Sigmoid colon (tissue), 7 donors: Measurements from ENCODE around the gene GREM2. TPM values are rescaled to one million over a fixed set of nuclear protein-coding genes. Genes with fewer than 3 reads are reported as not detected.

Source experiments
- DNase-seq: peaks from one replicate; pipeline ENCODE4 v3.0.0-alpha.2; 2019
- H3K27ac ChIP-seq, 4 donors: fragments of 200-600 bp; sonication (generic); one replicate each; pipeline ENCODE4 v1.5.1; 2016 to 2019; ENCODE audit warnings: mild to moderate bottlenecking in 1 of 4
- H3K27me3 ChIP-seq, 3 donors: fragments of 200-600 bp; sonication (generic); one replicate each; pipeline ENCODE4 v1.5.1; 2019; ENCODE audit warnings: mild to moderate bottlenecking in 1 of 3
- H3K36me3 ChIP-seq, 4 donors: fragments of 200-600 bp; sonication (generic); one replicate each; pipeline ENCODE4 v1.5.1; 2016 to 2019
- H3K4me1 ChIP-seq, 4 donors: fragments of 200-600 bp; sonication (generic); one replicate each; pipeline ENCODE4 v1.5.1; 2017 to 2019
- H3K4me3 ChIP-seq, 4 donors: fragments of 200-600 bp; sonication (generic); one replicate each; pipeline ENCODE4 v1.5.1; 2017 to 2019; ENCODE audit warnings: mild to moderate bottlenecking in 2 of 4, moderate library complexity in 1 of 4
- H3K9me3 ChIP-seq, 4 donors: fragments of 200-600 bp in 3 of 4; sonication (generic) in 3 of 4; one replicate each; pipeline versions ENCODE4 v1.5.1 to v1.6.1; 2013 to 2019
- EP300 ChIP-seq, 4 donors: sonication (generic); formaldehyde crosslinking; IDR thresholded peaks; one replicate each; pipeline ENCODE4 v1.6.1; 2017; ENCODE audit warnings: antibody characterized with exemption in 4 of 4
- POLR2A ChIP-seq, 2 donors: fragments of 450-650 bp; IDR thresholded peaks; one replicate each; pipeline ENCODE4 v1.6.1; 2016; ENCODE audit warnings: antibody characterized with exemption in 2 of 2, mild to moderate bottlenecking in 2 of 2, moderate library complexity in 2 of 2
- POLR2AphosphoS5 ChIP-seq, 4 donors: sonication (generic); formaldehyde crosslinking; IDR thresholded peaks; one replicate each; pipeline ENCODE4 v1.6.1; 2017; ENCODE audit warnings: antibody characterized with exemption in 4 of 4
- WGBS, 2 donors: extraction: QIAGEN DNeasy Blood & Tissue Kit; methylation state at CpG; one replicate each; pipeline ENCODE4 v1.1.7; 2013; 5-methylcytosine and 5-hydroxymethylcytosine counted together
- intact Hi-C: fragments of 100-400 bp; cut with DNase I; formaldehyde crosslinking; loops from one replicate; pipeline ENCODE4 v1.15.1; 2023
- polyA plus RNA-seq, 3 donors: library from polyadenylated mRNA; stranded (reverse); fragments of 200-250 nt; gene quantifications; one replicate each; pipeline ENCODE4 v1.2.3, GENCODE V29; 2013
- total RNA-seq, 4 donors: library from RNA; depleted of rRNA; stranded (reverse); fragments of >200 nt; gene quantifications; one replicate each; pipeline ENCODE4 v1.1.0, GENCODE V29; 2016
- TF ChIP-seq, protein P1 (sequence below), 4 experiments: fragments of 450-650 bp in 3 of 4; fragments of 200-600 bp in 1 of 4; IDR thresholded peaks; one replicate each; pipeline ENCODE4 v1.5.1; 2016 to 2019; ENCODE audit warnings: antibody characterized with exemption in 4 of 4, mild to moderate bottlenecking in 3 of 4, moderate library complexity in 2 of 4
- donor health status: healthy with polysubstance abuse.
- donor health status: Bipolar disorder and iron deficiency.
- donor health status: healthy.

The GREM2 gene
- total and polyA plus RNA-seq, 7 donors: 0.46 to 18.7 (median 9.4) TPM

GRCh38 chr1:240612811-240613210 is 856 bp upstream of the GREM2 start:
- DNase-seq: no peak
- intact Hi-C loops: loop anchor here (2.0 to 5.0 kb wide), 2 partner anchors 54 to 79 kb away; no protein-coding TSS in a partner anchor
- TF ChIP-seq POLR2A (IDR thresholded peaks at IDR 0.05): no peak
- no peak for TF ChIP-seq EP300 (IDR thresholded peaks at IDR 0.05)
- TF ChIP-seq, protein P1, sequence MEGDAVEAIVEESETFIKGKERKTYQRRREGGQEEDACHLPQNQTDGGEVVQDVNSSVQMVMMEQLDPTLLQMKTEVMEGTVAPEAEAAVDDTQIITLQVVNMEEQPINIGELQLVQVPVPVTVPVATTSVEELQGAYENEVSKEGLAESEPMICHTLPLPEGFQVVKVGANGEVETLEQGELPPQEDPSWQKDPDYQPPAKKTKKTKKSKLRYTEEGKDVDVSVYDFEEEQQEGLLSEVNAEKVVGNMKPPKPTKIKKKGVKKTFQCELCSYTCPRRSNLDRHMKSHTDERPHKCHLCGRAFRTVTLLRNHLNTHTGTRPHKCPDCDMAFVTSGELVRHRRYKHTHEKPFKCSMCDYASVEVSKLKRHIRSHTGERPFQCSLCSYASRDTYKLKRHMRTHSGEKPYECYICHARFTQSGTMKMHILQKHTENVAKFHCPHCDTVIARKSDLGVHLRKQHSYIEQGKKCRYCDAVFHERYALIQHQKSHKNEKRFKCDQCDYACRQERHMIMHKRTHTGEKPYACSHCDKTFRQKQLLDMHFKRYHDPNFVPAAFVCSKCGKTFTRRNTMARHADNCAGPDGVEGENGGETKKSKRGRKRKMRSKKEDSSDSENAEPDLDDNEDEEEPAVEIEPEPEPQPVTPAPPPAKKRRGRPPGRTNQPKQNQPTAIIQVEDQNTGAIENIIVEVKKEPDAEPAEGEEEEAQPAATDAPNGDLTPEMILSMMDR (IDR thresholded peaks at IDR 0.05): no peak
- no peak for TF ChIP-seq POLR2AphosphoS5 (IDR thresholded peaks at IDR 0.05)

DNA sequence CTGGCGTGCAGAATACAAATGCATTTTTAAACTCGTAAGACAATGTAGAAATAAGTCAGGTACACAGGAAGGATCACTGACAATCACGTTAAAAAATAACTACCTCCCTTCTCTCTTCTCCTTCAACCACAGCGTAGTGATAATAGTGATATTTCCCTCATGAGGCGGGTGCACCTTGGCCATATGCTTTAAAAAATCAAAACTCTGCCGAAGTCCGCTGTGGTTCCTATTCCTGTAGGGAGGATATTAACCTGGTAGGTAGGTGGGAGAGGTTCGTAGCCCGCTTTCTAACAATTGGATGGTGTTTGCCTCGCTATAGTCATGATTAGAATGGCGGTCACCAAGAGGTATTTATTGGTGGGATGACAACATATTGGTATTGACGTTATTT is 732 bp downstream of the GREM2 start:
- peak overlapping the region; percentile 54 to 64 (median 58) for H3K4me3 ChIP-seq
- WGBS, 2 donors: 3 to 15% methylated on average over 12 of the region's 12 CpGs
- H3K27me3 ChIP-seq: no peaks in the 10 kb centered on the region
- no peaks in the 10 kb centered on the region for H3K36me3 ChIP-seq
- H3K4me1 ChIP-seq: peaks cover 0 to 38% (median 17%) of the 10 kb centered on the region in 4 donors
- H3K9me3 ChIP-seq: no peaks in the 10 kb centered on the region
- TF ChIP-seq POLR2A (IDR thresholded peaks at IDR 0.05) (no peak), POLR2AphosphoS5 (IDR thresholded peaks at IDR 0.05) (no peak), EP300 (IDR thresholded peaks at IDR 0.05) (no peak)
- TF ChIP-seq, protein P1 (IDR thresholded peaks at IDR 0.05): no peak
- intact Hi-C loops: loop anchor here (1.0 to 5.0 kb wide), 2 partner anchors 81 to 420 kb away; no protein-coding TSS in a partner anchor
- peak overlapping the region; percentile 50 to 77 (median 72) for H3K27ac ChIP-seq
- DNase-seq: no peak

More at GRCh38 chr1:240612811-240613210, 856 bp upstream of the GREM2 start:
- no peaks in the 10 kb centered on the region for H3K27me3 ChIP-seq
- peak overlapping the region in 2 of 4 donors; percentile 71 to 77 for H3K27ac ChIP-seq
- no peak overlapping the region for H3K4me3 ChIP-seq
- WGBS, 2 donors: 49 to 65% methylated on average over 6 of the region's 6 CpGs
- peaks cover 0 to 30% (median 17%) of the 10 kb centered on the region in 4 donors for H3K4me1 ChIP-seq
- no peaks in the 10 kb centered on the region for H3K9me3 ChIP-seq
- no peaks in the 10 kb centered on the region for H3K36me3 ChIP-seq

DNA sequence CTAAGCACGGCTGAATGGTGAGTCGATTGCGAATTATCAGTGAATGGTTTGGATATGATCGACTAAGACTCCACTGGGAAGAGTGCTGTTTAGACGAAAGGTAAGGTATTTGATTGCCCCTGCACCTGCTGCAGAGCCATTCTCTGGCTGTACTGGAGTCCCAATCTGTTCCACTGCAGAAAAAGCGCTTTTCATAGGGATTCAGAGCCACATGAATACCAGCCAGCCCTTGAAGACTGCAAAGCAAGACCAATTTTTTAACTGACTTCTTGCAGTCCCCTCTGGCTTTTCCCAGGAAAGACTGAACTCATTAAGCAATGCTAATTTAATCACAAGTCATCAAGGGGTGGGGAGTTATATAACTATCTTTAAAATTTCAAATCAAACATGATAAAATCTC is 1.3 kb downstream of the GREM2 start:
- Histone ChIP-seq H3K27ac (peak overlapping the region in 3 of 4 donors; percentile 10 to 77 (median 17)), H3K9me3 (no peaks in the 10 kb centered on the region), H3K4me3 (peak overlapping the region in 3 of 4 donors; percentile 54 to 64 (median 61)), H3K27me3 (no peaks in the 10 kb centered on the region), H3K4me1 (peaks cover 0 to 44% (median 17%) of the 10 kb centered on the region in 4 donors), H3K36me3 (no peaks in the 10 kb centered on the region)
- no peak for DNase-seq
- TF ChIP-seq POLR2A (IDR thresholded peaks at IDR 0.05) (no peak), EP300 (IDR thresholded peaks at IDR 0.05) (no peak), POLR2AphosphoS5 (IDR thresholded peaks at IDR 0.05) (no peak)
- TF ChIP-seq, protein P1 (IDR thresholded peaks at IDR 0.05): no peak
- 14 to 48% methylated on average over 6 of the region's 6 CpGs for WGBS, 2 donors
- intact Hi-C loops: loop anchor here (1.0 to 5.0 kb wide), 2 partner anchors 82 to 419 kb away; no protein-coding TSS in a partner anchor

DNA sequence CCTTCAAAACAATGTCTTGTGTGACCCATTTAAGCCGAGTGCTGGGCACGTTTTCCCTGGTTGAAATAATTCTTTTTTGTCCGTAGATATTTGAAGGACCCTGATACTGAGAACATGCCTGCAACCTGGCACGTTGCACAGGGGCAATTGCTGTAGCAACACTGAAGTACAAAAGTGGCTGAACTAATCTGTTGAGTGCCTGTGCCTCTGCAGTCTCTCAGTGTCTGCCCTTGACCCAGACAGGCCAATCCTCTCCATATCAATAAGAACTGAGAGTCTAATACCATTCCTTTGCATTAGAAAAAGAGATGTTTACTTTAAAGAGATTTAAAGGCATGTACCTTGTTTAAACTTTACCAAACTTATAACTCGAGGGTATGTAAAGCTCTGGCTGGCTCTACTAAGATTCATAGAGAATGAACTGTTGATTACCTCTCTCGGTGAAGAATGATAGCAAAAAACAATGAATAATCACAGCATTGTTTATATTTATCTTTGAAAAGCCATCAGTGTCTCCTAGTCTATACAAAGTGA is 2.4 kb downstream of the GREM2 start:
- Histone ChIP-seq H3K4me1 (peaks cover 0 to 48% (median 17%) of the 10 kb centered on the region in 4 donors), H3K4me3 (peak overlapping the region in 2 of 4 donors; percentile 61 to 64), H3K9me3 (no peaks in the 10 kb centered on the region), H3K36me3 (no peaks in the 10 kb centered on the region), H3K27ac (peak overlapping the region in 2 of 4 donors; percentile 17 to 77), H3K27me3 (no peaks in the 10 kb centered on the region)
- 29 to 53% methylated on average over 6 of the region's 6 CpGs for WGBS, 2 donors
- DNase-seq: no peak
- intact Hi-C loops: loop anchor here (5.0 to 10.0 kb wide), 3 partner anchors 83 to 585 kb away; no protein-coding TSS in a partner anchor
- TF ChIP-seq POLR2A (IDR thresholded peaks at IDR 0.05): no peak
- TF ChIP-seq, protein P1 (IDR thresholded peaks at IDR 0.05): no peak
- TF ChIP-seq POLR2AphosphoS5 (IDR thresholded peaks at IDR 0.05): no peak
- no peak for TF ChIP-seq EP300 (IDR thresholded peaks at IDR 0.05)
